Islet of Langerhans (tissue), 1 donor: Measurements from ENCODE around the gene PODXL.
"Not testable (repeated sequence)": the region's sequence is repeated elsewhere in the genome, so short reads cannot be mapped to it uniquely, and the experiment has no call there.

Source experiments
- FAIRE-seq: peaks from one replicate; lab custom pipeline; 2011; peaks lifted over from hg19 to GRCh38; lab: Jason Lieb, UNC

PODXL gene

GRCh38 chr7:131508754-131509486, 47.5 kb downstream of the PODXL start:
- FAIRE-seq = no peak

GRCh38 chr7:131507592-131508331, 48.7 kb downstream of the PODXL start:
- no peak for FAIRE-seq

GRCh38 chr7:131506597-131506996, 49.8 kb downstream of the PODXL start:
- no peak for FAIRE-seq

- no peak for FAIRE-seq
Observed at GRCh38 chr7:131505636-131506557, 50.5 kb downstream of the PODXL start.

GRCh38 chr7:131505037-131505620, 51.3 kb downstream of the PODXL start:
- FAIRE-seq = not testable (repeated sequence)

- FAIRE-seq = no peak
Observed at GRCh38 chr7:131504157-131504899, 52.1 kb downstream of the PODXL start.

GRCh38 chr7:131503639-131504038, 52.8 kb downstream of the PODXL start:
- no peak for FAIRE-seq

- FAIRE-seq = no peak
Observed at GRCh38 chr7:131502810-131503508, 53.5 kb downstream of the PODXL start.

- FAIRE-seq = no peak
Observed at GRCh38 chr7:131501930-131502685, 54.3 kb downstream of the PODXL start.

- no peak for FAIRE-seq
Observed at GRCh38 chr7:131501422-131501821, 55.0 kb downstream of the PODXL start.

- no peak for FAIRE-seq
Observed at GRCh38 chr7:131500357-131500756, 56.1 kb downstream of the PODXL start.

GRCh38 chr7:131499801-131500200, 56.6 kb downstream of the PODXL start:
- FAIRE-seq = no peak

GRCh38 chr7:131498237-131498885, 58.1 kb downstream of the PODXL start:
- FAIRE-seq = no peak

- no peak for FAIRE-seq
Observed at GRCh38 chr7:131497454-131497853, 59.0 kb downstream of the PODXL start.

- no peak for FAIRE-seq
Observed at GRCh38 chr7:131495669-131496498, 60.5 kb downstream of the PODXL start.

GRCh38 chr7:131494182-131494581, 62.2 kb downstream of the PODXL start:
- no peak for FAIRE-seq

GRCh38 chr7:131493581-131493980, 62.8 kb downstream of the PODXL start:
- no peak for FAIRE-seq

GRCh38 chr7:131493081-131493480, 63.3 kb downstream of the PODXL start:
- FAIRE-seq = no peak

GRCh38 chr7:131489881-131490280, 66.5 kb downstream of the PODXL start:
- FAIRE-seq = no peak
